ENCODE results near the gene CCDC185.

Gene CCDC185

GRCh38 chr1:223444411-223444810 is 51.2 kb downstream of the CCDC185 start (continued):
- TF ChIP-seq TSHZ2 (CRISPR knock-in tag; IDR thresholded peaks at IDR 0.05) = no peak
- no peak for TF ChIP-seq ZFP3 (CRISPR knock-in tag; IDR thresholded peaks at IDR 0.05)
- TF ChIP-seq ZNF565 (CRISPR knock-in tag; conservative IDR thresholded peaks at IDR 0.05; ENCODE audit: low read depth) = no peak
